HepG2 (cell line): Measurements from ENCODE around the gene BEX2. TPM values are rescaled to one million over a fixed set of nuclear protein-coding genes. Genes with fewer than 3 reads are reported as not detected.

Source experiments
- ATAC-seq: fragments of 200-7000 bp; cut with Tn5 transposase; 3 replicates; pipeline ENCODE4 v1.9.1; 2020; ENCODE audit warnings: mild to moderate bottlenecking, moderate library complexity
- BruUV-seq: library from RNA; stranded (reverse); fragments of 400-500 nt; replicated peaks from 2 replicates; lab custom pipeline; 2021; lab: Mats Ljungman, UMichigan
- CTCF ChIA-PET: fragments of 300-600 bp; formaldehyde crosslinking; extraction: SDS; loops from one replicate; lab custom pipeline; 2021; ENCODE audit warnings: low total read pairs, inconsistent platforms, low intra/inter-chr PET ratio; lab: Yijun Ruan, JAX
- POLR2A ChIA-PET: fragments of 350-600 bp; sonication (Branson Sonifier 250); formaldehyde crosslinking; loops from one replicate; lab custom pipeline; 2020; ENCODE audit warnings: antibody characterized with exemption, inconsistent platforms; lab: Yijun Ruan, JAX
- DNase-seq: peaks from one replicate; pipeline ENCODE4 v3.0.0-alpha.2; 2015; ENCODE audit warnings: low spot score
- FAIRE-seq: peaks from 3 replicates; lab custom pipeline; 2011; peaks lifted over from hg19 to GRCh38; lab: Jason Lieb, UNC
- H2AFZ ChIP-seq: one replicate; pipeline ENCODE4 v1.6.1; 2011; ENCODE audit warnings: low read length, inconsistent platforms
- H3K27ac ChIP-seq: fragments of 300-600 bp; 3 replicates; pipeline ENCODE4 v1.8.0; 2011; ENCODE audit warnings: mixed run types, mild to moderate bottlenecking, mixed read lengths, low read length, inconsistent platforms; ENCODE audit not compliant: insufficient read depth; ENCODE audit errors: extremely low read length
- H3K27me3 ChIP-seq, 2 experiments: fragments of 200-600 bp in 1 of 2; 2 replicates in 1 of 2; 3 replicates in 1 of 2; pipeline versions ENCODE4 v1.6.0 to v1.8.0; 2011; ENCODE audit warnings: low read length in 2 of 2, mild to moderate bottlenecking in 2 of 2, moderate library complexity in 2 of 2, inconsistent platforms in 1 of 2; ENCODE audit not compliant: insufficient read depth in 2 of 2, control insufficient read depth in 1 of 2
- H3K36me3 ChIP-seq, 2 experiments: fragments of 200-600 bp in 1 of 2; replicated peaks in 1 of 2; 2 replicates in 1 of 2; 3 replicates in 1 of 2; pipeline versions ENCODE4 v1.5.1 to v1.8.0; 2011; ENCODE audit warnings: low read length in 2 of 2, inconsistent platforms in 1 of 2; ENCODE audit not compliant: insufficient read depth in 2 of 2, control insufficient read depth in 1 of 2
- H3K4me1 ChIP-seq: 2 replicates; pipeline ENCODE4 v1.5.1; 2012; ENCODE audit warnings: low read length, inconsistent platforms; ENCODE audit not compliant: insufficient read depth
- H3K4me2 ChIP-seq: 2 replicates; pipeline ENCODE4 v1.6.0; 2011; ENCODE audit warnings: low read depth, low read length, inconsistent platforms
- H3K4me3 ChIP-seq, 3 experiments: fragments of 200-600 bp in 1 of 3; sonication (generic), shearing (Covaris generic) in 1 of 3; replicated peaks in 1 of 3; 2 replicates each; pipeline ENCODE4 v1.5.1; 2011 to 2016; ENCODE audit warnings: low read length in 3 of 3, inconsistent platforms in 2 of 3, low read depth in 2 of 3, mild to moderate bottlenecking in 2 of 3, control low read depth in 1 of 3, mixed read lengths in 1 of 3; ENCODE audit not compliant: insufficient read depth in 1 of 3
- H3K79me2 ChIP-seq: one replicate; pipeline ENCODE4 v1.6.1; 2011; ENCODE audit warnings: low read length, inconsistent platforms; ENCODE audit not compliant: insufficient read depth
- H3K9ac ChIP-seq: 2 replicates; pipeline ENCODE4 v1.6.0; 2011; ENCODE audit warnings: mild to moderate bottlenecking, low read depth, low read length, inconsistent platforms; ENCODE audit not compliant: insufficient read depth
- H3K9me3 ChIP-seq: 2 replicates; pipeline ENCODE4 v1.5.1; 2012; ENCODE audit warnings: mild to moderate bottlenecking, low read length
- H4K20me1 ChIP-seq: 2 replicates; pipeline ENCODE4 v1.6.0; 2011; ENCODE audit warnings: inconsistent platforms, mild to moderate bottlenecking, low read length, moderate library complexity; ENCODE audit not compliant: insufficient read depth
- FOXA3 ChIP-seq: IDR thresholded peaks from 2 replicates; pipeline ENCODE4 v1.6.1; 2016; ENCODE audit warnings: missing genetic modification reagents, missing compliant biosample characterization
- FOXK2 ChIP-seq: fragments of 450-650 bp; IDR thresholded peaks from 2 replicates; pipeline ENCODE4 v1.6.1; 2016
- PAF1 ChIP-seq: IDR thresholded peaks from 2 replicates; pipeline ENCODE4 v1.6.1; 2016; ENCODE audit warnings: missing genetic modification reagents, missing compliant biosample characterization
- PRDM10 ChIP-seq: sonication (generic); formaldehyde crosslinking; IDR thresholded peaks from 2 replicates; pipeline ENCODE4 v1.4.0; 2020; ENCODE audit warnings: low read depth, missing genetic modification reagents
- SOX13 ChIP-seq, 3 experiments: fragments of 450-650 bp in 1 of 3; sonication (generic) in 1 of 3; formaldehyde crosslinking in 1 of 3; IDR thresholded peaks in 2 of 3; conservative IDR thresholded peaks in 1 of 3; 2 replicates each; pipeline versions ENCODE4 v1.5.0 to v1.6.1; 2016 to 2020; ENCODE audit warnings: antibody characterized with exemption in 1 of 3, mild to moderate bottlenecking in 1 of 3, missing compliant biosample characterization in 1 of 3, missing genetic modification reagents in 1 of 3, moderate library complexity in 1 of 3
- ZFP36 ChIP-seq: fragments of 150-350 bp; IDR thresholded peaks from 2 replicates; pipeline ENCODE4 v1.6.1; 2018; ENCODE audit warnings: borderline replicate concordance, low read length, low read depth; ENCODE audit not compliant: partially characterized antibody
- WGBS: methylation state at CpG from one replicate; pipeline ENCODE4 v1.1.6; 2017; ENCODE audit warnings: low lambda C conversion rate; 5-methylcytosine and 5-hydroxymethylcytosine counted together
- in situ Hi-C: cut with HindIII; loops from 2 replicates; pipeline ENCODE4 v1.10.0; 2017; ENCODE audit warnings: low pct_unique_long_range_greater_than_20kb; ENCODE audit not compliant: extremely low pct_ligation_motif_present
- intact Hi-C: fragments of 100-400 bp; cut with micrococcal nuclease; formaldehyde crosslinking; loops from one replicate; pipeline ENCODE4 v1.10.0; 2022; ENCODE audit not compliant: unreplicated experiment
- polyA plus RNA-seq, 8 experiments: library from polyadenylated mRNA; depleted of rRNA in 3 of 8; stranded (reverse) in 7 of 8; unstranded in 1 of 8; fragments of >200 nt; fragmentation: Illumina TruSeq in 4 of 8; extraction: Trizol in 4 of 8; gene quantifications; 2 replicates each; pipeline versions ENCODE4 v1.2.1 to v1.2.3, GENCODE V29; 2011 to 2016; ENCODE audit warnings: low read depth in 4 of 8, missing spikeins in 1 of 8, mixed read lengths in 1 of 8; ENCODE audit not compliant: insufficient read depth in 1 of 8
- total RNA-seq, 5 experiments: library from RNA; depleted of rRNA; stranded (reverse); fragments of >200 nt; fragmentation: Illumina TruSeq; extraction: Trizol; gene quantifications; 2 replicates each; pipeline ENCODE4 v1.2.3, GENCODE V29; 2016; ENCODE audit warnings: low read depth in 1 of 5

The BEX2 gene
- total and polyA plus RNA-seq, 2 of the 13 experiments (the other 11 are each of a cell fraction or from before 2014, with no cell fraction given), result 0.46 to 0.54 TPM

- intact Hi-C loops, result no loop called here
- no peak for TF ChIP-seq ZFP36
- TF ChIP-seq FOXK2, result no peak
- no peak for TF ChIP-seq FOXA3
- TF ChIP-seq PAF1 (CRISPR knock-in tag), result no peak
- TF ChIP-seq SOX13 (IDR thresholded peaks at IDR 0.05), result no peak
- no peak for TF ChIP-seq SOX13 (CRISPR knock-in tag; conservative IDR thresholded peaks at IDR 0.05 in 1 of 2, IDR thresholded peaks at IDR 0.05 in 1 of 2)
- no peak for TF ChIP-seq PRDM10
- ChIA-PET CTCF (no interaction called here), POLR2A (no interaction called here)
- Histone ChIP-seq H4K20me1 (no peaks in the 10 kb centered on the region), H2AFZ (no peak overlapping the region), H3K79me2 (no peaks in the 10 kb centered on the region), H3K9ac (no peak overlapping the region), H3K9me3 (no peaks in the 10 kb centered on the region), H3K27me3 (no peaks in the 10 kb centered on the region), H3K4me3 (no peak overlapping the region), H3K36me3 (no peaks in the 10 kb centered on the region), H3K4me1 (no peaks in the 10 kb centered on the region), H3K4me2 (no peak overlapping the region), H3K27ac (no peak overlapping the region)
- no TSS peak for BruUV-seq
- in situ Hi-C loops, result no loop called here
- no peak for FAIRE-seq
- DNase-seq, result no peak
- ATAC-seq, result no peak
- no CpG with 5 or more reads among the region's 2 CpGs for WGBS
These were observed 17.7 kb downstream of the BEX2 start for GRCh38 chrX:103293118-103293517.
